Skeletal muscle cell (primary cell): ENCODE results near the gene AP1S1.

Experiments used
- DNase-seq: peaks from one replicate; pipeline ENCODE4 v3.0.0-alpha.2; 2010; ENCODE audit warnings: low read depth
- H3K4me3 ChIP-seq: 2 replicates; pipeline ENCODE4 v1.5.1; 2011; ENCODE audit warnings: low read depth, mild to moderate bottlenecking, control low read depth, low read length, moderate library complexity

Gene AP1S1

GRCh38 chr7:101154693-101155102, 422 bp downstream of the AP1S1 start:
- H3K4me3 ChIP-seq = peak overlapping the region; percentile 89
- no peak for DNase-seq

- peak overlapping the region; percentile 89 for H3K4me3 ChIP-seq
- no peak for DNase-seq
Observed at GRCh38 chr7:101155303-101155702, 1.0 kb downstream of the AP1S1 start.

GRCh38 chr7:101156277-101156676, 2.0 kb downstream of the AP1S1 start:
- no peak overlapping the region for H3K4me3 ChIP-seq
- DNase-seq = no peak

- no peak overlapping the region for H3K4me3 ChIP-seq
- no peak for DNase-seq
Observed at GRCh38 chr7:101156866-101157589, 2.8 kb downstream of the AP1S1 start.

- H3K4me3 ChIP-seq = no peak overlapping the region
- DNase-seq = no peak
Observed at GRCh38 chr7:101159696-101160674, 5.7 kb downstream of the AP1S1 start.

- no peak overlapping the region for H3K4me3 ChIP-seq
- no peak for DNase-seq
Observed at GRCh38 chr7:101160910-101161309, 6.6 kb downstream of the AP1S1 start.

- no peak overlapping the region for H3K4me3 ChIP-seq
- DNase-seq = no peak
Observed at GRCh38 chr7:101161692-101162471, 7.6 kb downstream of the AP1S1 start.

GRCh38 chr7:101162551-101163278, 8.4 kb downstream of the AP1S1 start:
- no peak for DNase-seq
- peak overlapping the region; percentile 36 for H3K4me3 ChIP-seq

- H3K4me3 ChIP-seq = peak overlapping the region; percentile 43
- DNase-seq = no peak
Observed at GRCh38 chr7:101163279-101164070, 9.2 kb downstream of the AP1S1 start.

- no peak for DNase-seq
- peak overlapping the region; percentile 43 for H3K4me3 ChIP-seq
Observed at GRCh38 chr7:101164071-101164840, 10.0 kb downstream of the AP1S1 start.

GRCh38 chr7:101165075-101165957, 11.0 kb downstream of the AP1S1 start, which contains the start of gene VGF:
VGF (minus strand) TSS chr7:101165569; CDS start chr7:101164843, 726 bp downstream.
- H3K4me3 ChIP-seq = peak within 1 kb of the TSS; percentile 43
- DNase-seq = peak; percentile 84

- no peak for DNase-seq
Observed at GRCh38 chr7:101165958-101166647, 11.8 kb downstream of the AP1S1 start.

GRCh38 chr7:101166648-101166908, 12.3 kb downstream of the AP1S1 start:
- DNase-seq = no peak
- peak overlapping the region; percentile 0 for H3K4me3 ChIP-seq

More at GRCh38 chr7:101165958-101166647, 11.8 kb downstream of the AP1S1 start:
- peak overlapping the region; percentile 43 for H3K4me3 ChIP-seq

GRCh38 chr7:101166909-101167644, 12.8 kb downstream of the AP1S1 start:
- DNase-seq = no peak
- peak overlapping the region; percentile 0 for H3K4me3 ChIP-seq

GRCh38 chr7:101167645-101168411, 13.6 kb downstream of the AP1S1 start:
- H3K4me3 ChIP-seq = no peak overlapping the region
- no peak for DNase-seq
